GM21737 (cell line): Measurements from ENCODE around the gene NAV2.
A peak's percentile ranks its signal among the peaks of the same experiment; 100 is the strongest.

Experiments used
- ATAC-seq: cut with Tn5 transposase; IDR thresholded peaks from one replicate; pipeline ENCODE4 v1.9.1; 2021; ENCODE audit warnings: mild to moderate bottlenecking, moderate library complexity; ENCODE audit not compliant: unreplicated experiment

The NAV2 gene

GRCh38 chr11:19774329-19774728 lies 61.7 kb downstream of the NAV2 start:
- ATAC-seq: no peak

DNA sequence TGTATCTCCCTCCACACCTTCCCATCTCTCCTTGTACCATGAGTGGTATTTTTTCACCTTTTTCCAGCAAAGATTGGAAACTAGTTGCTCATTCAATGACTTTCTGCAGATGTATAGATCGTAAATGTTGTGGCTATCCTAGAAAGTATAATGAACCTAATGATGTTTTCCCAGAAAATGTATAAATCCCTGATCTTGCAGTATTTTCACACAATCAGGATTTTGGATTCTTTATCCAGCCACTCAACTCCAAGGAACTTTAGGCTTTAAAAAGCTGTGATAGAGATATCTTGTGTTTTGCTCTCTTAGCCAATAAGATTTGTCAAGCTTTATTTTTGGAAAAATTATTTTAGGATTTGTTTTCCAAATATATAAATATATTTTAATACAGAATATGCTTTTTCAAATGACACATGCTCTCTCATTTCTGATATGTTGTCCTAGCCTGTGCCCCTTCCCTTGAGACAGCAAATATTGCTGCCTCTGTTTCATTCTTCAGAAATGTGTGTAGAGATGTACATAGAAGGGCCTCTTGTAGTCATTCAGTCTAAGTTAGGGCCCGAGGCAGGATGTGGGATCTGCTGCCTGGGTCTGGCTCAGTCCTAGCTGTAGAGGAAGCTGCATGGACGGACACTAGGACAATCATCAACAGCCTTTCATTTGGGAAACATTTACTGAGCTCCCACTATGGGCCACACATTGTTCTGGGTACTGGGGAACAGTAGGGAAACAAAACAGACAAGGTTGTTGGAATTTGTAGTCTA lies 62.4 kb downstream of the NAV2 start:
- ATAC-seq: no peak

GRCh38 chr11:19775622-19776021 lies 63.0 kb downstream of the NAV2 start:
- no peak for ATAC-seq

- ATAC-seq: peak; percentile 30
Measured at GRCh38 chr11:19777039-19777376, 64.4 kb downstream of the NAV2 start.

GRCh38 chr11:19777377-19778102 lies 64.9 kb downstream of the NAV2 start:
- ATAC-seq: peak; percentile 66

- ATAC-seq: no peak
Measured at GRCh38 chr11:19779740-19780139, 67.1 kb downstream of the NAV2 start.

- ATAC-seq: no peak
Measured at GRCh38 chr11:19781351-19781750, 68.7 kb downstream of the NAV2 start.

- no peak for ATAC-seq
Measured at GRCh38 chr11:19785265-19785664, 72.6 kb downstream of the NAV2 start.

- ATAC-seq: no peak
Measured at GRCh38 chr11:19786644-19787043, 74.0 kb downstream of the NAV2 start.

DNA sequence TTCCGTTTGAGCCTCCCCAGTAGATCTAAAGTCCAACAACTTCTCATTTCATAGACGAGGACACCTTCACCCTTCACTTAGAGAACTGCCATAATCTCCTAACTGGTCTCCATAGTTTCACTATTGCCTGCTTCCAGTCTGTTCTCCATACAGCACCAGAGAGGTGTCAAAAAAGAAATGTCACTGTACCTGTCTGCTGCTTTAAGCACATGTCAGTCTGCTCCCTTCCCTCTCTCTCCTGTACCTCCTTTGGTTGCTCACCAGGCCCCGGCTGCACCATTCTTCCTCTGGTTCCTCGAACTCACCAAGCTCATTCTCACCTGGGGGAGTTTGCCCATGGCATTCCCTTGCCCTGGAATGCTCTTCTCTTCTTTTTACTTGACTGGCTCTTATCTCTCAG lies 75.8 kb downstream of the NAV2 start:
- ATAC-seq: no peak

DNA sequence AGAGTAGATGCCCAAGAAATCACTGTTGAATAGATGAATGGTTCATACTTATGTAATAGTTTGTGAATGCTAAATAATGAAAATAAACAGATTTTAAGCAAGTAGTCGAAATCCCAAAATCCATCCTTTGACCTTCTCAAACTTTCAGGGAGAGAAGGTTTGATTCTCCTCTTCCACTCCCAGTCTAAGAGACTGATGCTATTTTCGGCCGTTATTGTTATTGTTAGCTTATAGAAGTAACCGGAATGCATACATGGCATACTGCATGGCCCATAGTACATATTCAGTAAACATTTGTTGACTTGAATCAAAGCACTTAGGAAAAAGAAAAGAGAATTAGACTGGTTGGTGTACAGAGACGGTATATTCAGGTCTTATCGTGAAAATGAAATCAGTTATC lies 76.6 kb downstream of the NAV2 start:
- ATAC-seq: no peak

DNA sequence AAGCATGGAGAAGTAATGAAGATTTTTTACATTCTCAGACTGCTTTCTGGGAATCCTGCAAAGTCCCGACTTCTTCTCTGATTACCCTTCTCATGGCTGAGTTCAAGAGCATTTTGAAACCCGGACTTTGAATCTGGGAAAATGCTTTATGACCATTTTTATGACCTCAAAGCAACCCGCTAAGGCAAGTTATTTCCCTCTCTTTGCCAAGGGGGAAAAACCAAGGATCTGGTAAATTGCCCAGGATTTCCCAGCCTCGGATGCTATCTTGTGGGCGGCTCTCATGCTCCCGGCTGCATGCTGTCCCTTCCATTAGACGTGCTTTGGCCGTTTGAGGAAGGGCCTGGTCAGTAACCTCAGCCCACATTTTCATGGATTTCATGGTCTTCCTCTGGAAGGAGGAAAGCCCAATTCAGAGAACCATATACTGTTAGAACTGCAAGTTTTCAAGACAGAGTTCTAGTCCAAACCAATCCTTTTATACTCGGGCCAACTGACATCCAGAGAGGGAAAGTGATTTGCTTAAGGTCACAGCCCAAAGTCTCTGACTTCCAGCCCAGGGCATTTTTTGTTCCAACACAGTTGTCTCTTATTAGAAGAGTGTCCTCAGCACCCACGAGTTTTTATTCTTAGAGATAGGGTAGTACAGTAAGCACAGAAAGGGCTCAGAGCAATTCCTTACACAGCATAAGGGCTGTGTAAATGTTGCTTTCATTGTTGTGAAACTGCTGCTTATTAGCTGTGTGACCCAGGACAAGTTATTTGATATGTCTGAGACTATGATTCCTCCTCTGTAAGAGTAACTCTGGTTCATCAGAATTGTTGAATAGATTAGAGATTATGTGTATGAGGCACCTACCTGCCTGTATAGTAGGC lies 77.4 kb downstream of the NAV2 start:
- no peak for ATAC-seq

DNA sequence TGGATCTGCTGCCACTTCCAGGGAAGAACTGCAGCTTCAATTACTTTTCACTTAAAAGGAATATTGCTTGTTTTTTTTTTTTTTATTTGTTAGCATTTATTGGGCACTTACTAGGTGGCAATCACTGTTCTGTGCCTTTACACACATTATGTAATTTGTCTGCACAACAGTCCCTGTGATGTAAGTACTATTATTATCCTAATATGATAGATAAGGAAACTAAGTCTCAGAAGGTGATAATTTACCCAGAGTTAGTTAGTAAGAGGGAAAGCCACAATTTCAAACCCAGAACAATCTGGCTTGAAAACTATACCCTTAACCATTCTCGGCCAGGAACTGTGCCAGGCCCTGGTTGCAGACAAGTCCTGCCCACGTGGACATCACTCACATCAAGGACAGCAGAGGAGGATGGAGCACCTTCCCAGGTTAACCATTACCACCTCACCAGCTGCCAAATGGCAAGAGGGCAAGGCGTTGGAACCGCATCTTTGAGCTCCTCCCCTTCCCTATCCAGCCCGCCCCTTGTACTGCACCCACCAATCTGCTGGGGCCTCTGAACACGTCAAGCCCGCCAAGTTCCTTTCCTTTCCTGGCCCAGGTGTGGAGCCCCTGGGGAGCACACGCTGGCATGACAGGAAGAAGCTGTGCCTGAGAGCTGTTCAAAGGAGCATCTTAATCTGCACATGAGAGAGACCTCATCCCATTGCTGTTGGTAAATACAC lies 78.4 kb downstream of the NAV2 start:
- ATAC-seq: no peak

- no peak for ATAC-seq
Measured at GRCh38 chr11:19792510-19792909, 79.9 kb downstream of the NAV2 start.

GRCh38 chr11:19793326-19793725 lies 80.7 kb downstream of the NAV2 start:
- no peak for ATAC-seq

- no peak for ATAC-seq
Measured at GRCh38 chr11:19794161-19794560, 81.5 kb downstream of the NAV2 start.

- ATAC-seq: no peak
Measured at GRCh38 chr11:19795082-19795481, 82.4 kb downstream of the NAV2 start.

DNA sequence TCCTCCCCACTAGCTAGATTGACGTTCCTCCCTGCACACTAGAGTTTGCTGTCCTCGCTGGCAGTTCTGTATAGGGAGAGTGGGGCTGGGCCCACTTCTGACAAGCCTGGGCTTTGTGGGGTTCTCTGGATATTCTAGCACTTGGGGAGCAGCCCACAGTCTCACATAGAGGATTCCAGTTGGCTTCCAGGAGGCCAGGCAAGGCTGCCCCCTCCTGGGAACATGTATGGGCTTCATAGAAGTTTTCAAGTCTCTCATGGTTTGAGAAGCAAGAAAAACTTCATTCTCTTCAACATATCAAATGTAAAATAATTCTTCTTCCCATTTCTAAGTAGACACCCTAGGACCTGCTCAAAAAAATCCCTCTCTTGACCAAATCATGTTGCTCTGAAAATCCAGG lies 87.5 kb downstream of the NAV2 start:
- no peak for ATAC-seq

DNA sequence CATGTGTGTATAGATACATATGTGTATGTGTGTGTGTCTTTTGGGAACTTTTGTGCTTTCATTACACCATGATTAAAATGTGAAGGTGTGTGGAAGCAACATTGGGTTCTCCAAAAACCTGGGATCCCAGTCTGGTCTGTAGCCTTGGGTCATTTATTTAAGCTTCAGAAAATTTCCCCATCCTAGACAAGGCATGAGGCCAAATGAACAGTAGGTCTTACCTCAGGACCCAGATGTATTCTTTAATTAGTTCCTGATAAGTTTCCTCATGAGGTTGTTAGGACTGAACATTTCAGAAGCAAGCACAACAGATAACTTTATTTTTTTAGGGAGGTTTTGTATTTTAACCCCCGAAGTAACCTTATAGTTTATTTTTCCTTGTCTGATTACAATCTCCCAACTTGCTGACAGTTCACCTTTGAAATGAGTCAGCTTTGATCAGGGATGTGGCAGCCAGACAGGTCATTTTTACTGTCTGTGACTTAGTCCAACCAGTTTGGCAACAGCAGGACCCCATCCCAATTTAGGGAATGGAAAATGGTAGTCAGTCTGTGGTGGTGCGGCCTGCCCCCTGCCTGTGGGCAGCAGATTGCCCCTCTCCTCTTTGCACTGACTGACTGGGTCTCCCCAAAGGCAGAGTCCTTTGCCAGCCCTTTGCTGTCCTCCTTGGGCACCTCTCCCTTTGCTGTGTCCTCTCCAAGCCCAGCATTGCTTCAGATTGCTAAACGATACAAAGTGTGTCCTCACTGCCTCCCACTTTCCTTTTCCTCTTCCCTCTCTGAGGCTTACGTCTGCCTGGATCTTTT lies 88.3 kb downstream of the NAV2 start:
- ATAC-seq: no peak

DNA sequence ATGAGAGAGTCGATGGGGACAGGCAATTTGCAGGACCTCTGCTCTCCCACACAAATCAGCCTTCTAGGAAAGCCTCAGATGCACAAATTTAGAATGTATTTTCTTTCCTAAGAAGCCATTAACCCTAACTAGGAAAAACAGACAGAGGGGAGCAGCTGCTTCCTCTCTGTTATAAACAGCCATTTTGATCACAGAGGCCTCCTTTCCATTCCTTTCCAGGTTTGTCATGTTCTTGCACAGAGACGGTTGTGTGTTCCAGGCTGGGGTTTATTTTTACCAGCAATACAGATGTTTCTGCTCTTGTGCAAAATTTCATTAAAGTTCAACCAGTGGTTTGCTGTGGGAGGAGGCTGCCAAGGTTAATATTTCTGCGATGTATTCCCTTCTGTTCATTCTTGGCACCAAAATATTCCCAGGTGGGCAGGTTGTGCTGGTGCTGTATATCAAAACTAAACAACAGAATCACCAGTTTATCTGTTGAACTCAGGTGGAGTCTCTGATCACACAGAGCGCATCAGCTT lies 90.2 kb downstream of the NAV2 start:
- ATAC-seq: no peak
